K562 (cell line): ENCODE measurements around the gene TRAK1. TPM values are rescaled to one million over a fixed set of nuclear protein-coding genes. Genes with fewer than 3 reads are reported as not detected.

Experiments
- ATAC-seq: fragments of 200-7000 bp; cut with Tn5 transposase; 3 replicates; pipeline ENCODE4 v1.9.1; 2020; ENCODE audit warnings: moderate library complexity
- BruUV-seq: library from RNA; stranded (reverse); fragments of 400-500 nt; replicated peaks from 2 replicates; lab custom pipeline; 2021; lab: Mats Ljungman, UMichigan
- CTCF ChIA-PET: fragments of 300-600 bp; formaldehyde crosslinking; extraction: SDS; loops from one replicate; lab custom pipeline; 2021; ENCODE audit warnings: low intra/inter-chr PET ratio; lab: Yijun Ruan, JAX
- POLR2A ChIA-PET: fragments of 300-600, 350-650 bp; sonication (Branson Sonifier 250); formaldehyde crosslinking; extraction: SDS; loops from one replicate; lab custom pipeline; 2021; ENCODE audit warnings: antibody characterized with exemption, inconsistent platforms; lab: Yijun Ruan, JAX
- DNase-seq, 4 experiments: peaks; one replicate each; pipeline versions ENCODE4 v3.0.0 to v3.0.0-alpha.2; 2011 to 2018; ENCODE audit warnings: low spot score in 3 of 4, mixed read lengths in 3 of 4; ENCODE audit errors: extremely low read depth in 1 of 4
- FAIRE-seq: peaks from 2 replicates; lab custom pipeline; 2011; peaks lifted over from hg19 to GRCh38; lab: Jason Lieb, UNC
- H2AFZ ChIP-seq: 2 replicates; pipeline ENCODE4 v1.6.0; 2011; ENCODE audit warnings: low read depth, low read length, control low read depth, inconsistent platforms
- H3K27ac ChIP-seq: fragments of 200-600 bp; 3 replicates; pipeline ENCODE4 v1.8.0; 2011; ENCODE audit warnings: low read depth, mild to moderate bottlenecking, control low read depth, inconsistent platforms, low read length, moderate library complexity, mixed read lengths; ENCODE audit errors: extremely low read depth
- H3K27me3 ChIP-seq, 2 experiments: fragments of 300-600 bp in 1 of 2; 2 replicates in 1 of 2; 3 replicates in 1 of 2; pipeline versions ENCODE4 v1.6.0 to v1.8.0; 2011; ENCODE audit warnings: inconsistent platforms in 2 of 2, low read length in 2 of 2, mild to moderate bottlenecking in 1 of 2, mixed read lengths in 1 of 2, moderate library complexity in 1 of 2; ENCODE audit not compliant: control insufficient read depth in 2 of 2, insufficient read depth in 2 of 2
- H3K36me3 ChIP-seq: fragments of 300-600 bp; 3 replicates; pipeline ENCODE4 v1.8.0; 2011; ENCODE audit warnings: mild to moderate bottlenecking, low read length, inconsistent platforms; ENCODE audit not compliant: control insufficient read depth, insufficient read depth
- H3K4me1 ChIP-seq, 2 experiments: fragments of 200-600 bp in 1 of 2; replicated peaks in 1 of 2; 2 replicates in 1 of 2; 3 replicates in 1 of 2; pipeline versions ENCODE4 v1.5.1 to v1.8.0; 2011; ENCODE audit warnings: inconsistent platforms in 2 of 2, low read length in 2 of 2, mild to moderate bottlenecking in 1 of 2, mixed read lengths in 1 of 2, moderate library complexity in 1 of 2; ENCODE audit not compliant: control insufficient read depth in 2 of 2, insufficient read depth in 2 of 2
- H3K4me2 ChIP-seq: 2 replicates; pipeline ENCODE4 v1.6.1; 2011; ENCODE audit warnings: low read length, control low read depth, inconsistent platforms, mixed read lengths; ENCODE audit not compliant: insufficient read depth
- H3K4me3 ChIP-seq: fragments of 200-600 bp; sonication (generic), shearing (Covaris generic); 2 replicates; pipeline ENCODE4 v1.5.1; 2016; ENCODE audit warnings: control low read depth, inconsistent platforms
- H3K79me2 ChIP-seq: fragments of 200-600 bp; 3 replicates; pipeline ENCODE4 v1.8.0; 2011; ENCODE audit warnings: low read length, inconsistent platforms; ENCODE audit not compliant: control insufficient read depth, insufficient read depth
- H3K9ac ChIP-seq, 2 experiments: 2 replicates each; pipeline versions ENCODE4 v1.6.0 to v1.6.1; 2011; ENCODE audit warnings: low read depth in 2 of 2, low read length in 2 of 2, control low read depth in 1 of 2, inconsistent platforms in 1 of 2, mild to moderate bottlenecking in 1 of 2, mixed read lengths in 1 of 2; ENCODE audit not compliant: insufficient read depth in 1 of 2
- H3K9me1 ChIP-seq: one replicate; pipeline ENCODE4 v1.6.0; 2011; ENCODE audit warnings: inconsistent platforms, mild to moderate bottlenecking, low read length, moderate library complexity; ENCODE audit not compliant: control insufficient read depth, insufficient read depth
- H3K9me3 ChIP-seq: replicated peaks from 2 replicates; pipeline ENCODE4 v1.5.1; 2011; ENCODE audit warnings: low read depth, low read length, inconsistent platforms; ENCODE audit not compliant: control insufficient read depth, insufficient read depth
- H4K20me1 ChIP-seq: replicated peaks from 2 replicates; pipeline ENCODE4 v1.6.1; 2011; ENCODE audit warnings: low read length, inconsistent platforms, mixed read lengths; ENCODE audit not compliant: control insufficient read depth, insufficient read depth
- BHLHE40 ChIP-seq: IDR thresholded peaks from 2 replicates; pipeline ENCODE4 v1.6.1; 2011; ENCODE audit warnings: low read length, improper control_type of control experiment
- EP400 ChIP-seq: fragments of 450-650 bp; IDR thresholded peaks from 2 replicates; pipeline ENCODE4 v1.6.1; 2017; ENCODE audit warnings: antibody characterized with exemption, mild to moderate bottlenecking, moderate library complexity
- IRF9 ChIP-seq: fragments of 450-650 bp; IDR thresholded peaks from 2 replicates; pipeline ENCODE4 v1.6.1; 2016; ENCODE audit warnings: missing biosample characterization, missing genetic modification characterization
- LEF1 ChIP-seq: fragments of 450-650 bp; IDR thresholded peaks from 2 replicates; pipeline ENCODE4 v1.6.1; 2016; ENCODE audit warnings: mild to moderate bottlenecking
- PBX2 ChIP-seq, 2 experiments: IDR thresholded peaks in 1 of 2; conservative IDR thresholded peaks in 1 of 2; 2 replicates each; pipeline ENCODE4 v1.6.1; 2016; ENCODE audit warnings: low read depth in 2 of 2, mild to moderate bottlenecking in 1 of 2, missing compliant biosample characterization in 1 of 2, missing genetic modification characterization in 1 of 2, moderate library complexity in 1 of 2
- TSC22D4 ChIP-seq: fragments of 450-650 bp; IDR thresholded peaks from 2 replicates; pipeline ENCODE4 v1.6.1; 2016; ENCODE audit warnings: missing genetic modification characterization, missing biosample characterization, control low read depth
- ZBTB40 ChIP-seq, 2 experiments: fragments of 450-650 bp in 1 of 2; sonication (generic) in 1 of 2; formaldehyde crosslinking in 1 of 2; IDR thresholded peaks; 2 replicates each; pipeline versions ENCODE4 v1.7.1 to v1.9.0; 2016 to 2022; ENCODE audit warnings: inconsistent platforms in 1 of 2, mild to moderate bottlenecking in 1 of 2, missing genetic modification reagents in 1 of 2
- ZKSCAN1 ChIP-seq: fragments of 150-350 bp; IDR thresholded peaks from 2 replicates; pipeline ENCODE4 v1.6.1; 2016; ENCODE audit warnings: low read depth, low read length
- WGBS: fragments of 100-300 bp; shearing (Covaris generic); methylation state at CpG from one replicate; pipeline ENCODE4 v1.1.6; 2016; ENCODE audit warnings: low coverage, mixed read lengths; ENCODE audit not compliant: insufficient coverage; ENCODE audit errors: missing lambda C conversion rate; 5-methylcytosine and 5-hydroxymethylcytosine counted together
- in situ Hi-C: fragments of 300-500 bp; cut with MboI; formaldehyde crosslinking; loops from 4 replicates; pipeline ENCODE4 v1.15.0; 2018; ENCODE audit warnings: inconsistent platforms, mixed read lengths
- intact Hi-C: fragments of 100-400 bp; cut with micrococcal nuclease; formaldehyde crosslinking; loops from 2 replicates; pipeline ENCODE4 v1.14.2; 2022
- polyA plus RNA-seq, 8 experiments: library from polyadenylated mRNA; depleted of rRNA in 4 of 8; stranded (reverse) in 5 of 8; unstranded in 3 of 8; fragments of >200 nt; fragmentation: Nextera tagmentation in 2 of 8; fragmentation: Illumina TruSeq in 1 of 8; extraction: Ambion mirVana in 2 of 8; extraction: Trizol in 1 of 8; gene quantifications; 2 replicates each; pipeline versions ENCODE4 v1.2.1 to v1.2.3, GENCODE V29; 2011 to 2014; ENCODE audit warnings: inconsistent platforms in 1 of 8, missing spikeins in 1 of 8
- total RNA-seq, 7 experiments: library from RNA; depleted of rRNA in 6 of 7; stranded (reverse); fragments of >200 nt in 6 of 7; fragmentation: Illumina TruSeq in 2 of 7; extraction: Trizol in 2 of 7; gene quantifications; 2 replicates each; pipeline versions ENCODE4 v1.2.1 to v1.2.3, GENCODE V29; 2011 to 2021; ENCODE audit warnings: low replicate concordance in 1 of 7

Gene TRAK1
- total and polyA plus RNA-seq, 9 of the 15 experiments (the other 6 are each of a cell fraction or from before 2014, with no cell fraction given): 5.3 to 28.5 (median 17.5) TPM

GRCh38 chr3:42056840-42057239, 34.3 kb upstream of the TRAK1 start:
- no peak overlapping the region for H3K27ac ChIP-seq
- H3K4me2 ChIP-seq: no peak overlapping the region
- H3K9ac ChIP-seq: no peak overlapping the region
- FAIRE-seq (no peak), DNase-seq (no peak), ATAC-seq (no peak)
- BruUV-seq: no TSS peak
- POLR2A ChIA-PET: interaction anchor here (1.0 to 1.5 kb wide), 2 partner anchors 10 to 14 kb away, joined by 3 to 7 read pairs; no protein-coding TSS in a partner anchor
- CTCF ChIA-PET: no interaction called here
- no peaks in the 10 kb centered on the region for H3K36me3 ChIP-seq
- H3K27me3 ChIP-seq: no peaks in the 10 kb centered on the region
- WGBS: 69% methylated on average over 2 of the region's 2 CpGs
- peaks cover 25% of the 10 kb centered on the region for H4K20me1 ChIP-seq
- peaks cover 17% of the 10 kb centered on the region; the same call in 2 of the 3 replicates for H3K79me2 ChIP-seq
- no peak overlapping the region for H2AFZ ChIP-seq
- H3K4me3 ChIP-seq: no peak overlapping the region
- intact Hi-C loops: no loop called here
- no peaks in the 10 kb centered on the region for H3K9me1 ChIP-seq
- H3K4me1 ChIP-seq: peaks cover 0 to 3% of the 10 kb centered on the region in 2 experiments; a peak in 3 of 5 replicates
- in situ Hi-C loops: no loop called here
- no peaks in the 10 kb centered on the region for H3K9me3 ChIP-seq
- TF ChIP-seq ZBTB40 (IDR thresholded peaks at IDR 0.05) (no peak), ZBTB40 (CRISPR knock-in tag; IDR thresholded peaks at IDR 0.05) (no peak), TSC22D4 (tag) (no peak), PBX2 (CRISPR knock-in tag; IDR thresholded peaks at IDR 0.05; ENCODE audit: low read depth) (no peak), PBX2 (tag; conservative IDR thresholded peaks at IDR 0.05; ENCODE audit: low read depth) (no peak), ZKSCAN1 (no peak), EP400 (no peak), IRF9 (tag) (no peak), LEF1 (no peak), BHLHE40 (no peak)
